ENCODE data around the gene GRIK4.

- TF ChIP-seq CTCF (IDR thresholded peaks at IDR 0.05; ENCODE audit: extremely low read depth in 1 of 2, insufficient read depth in 1 of 2, low read depth in 1 of 2, low read length in 2 of 2) (no peak), POLR2AphosphoS5 (IDR thresholded peaks at IDR 0.05; ENCODE audit: insufficient read depth, low read depth, low read length) (no peak), POLR2A (IDR thresholded peaks at IDR 0.05; ENCODE audit: low read depth, low read length) (no peak)
Measured at GRCh38 chr11:120937501-120937900, 426.0 kb downstream of the GRIK4 start.
